B cell (primary cell): Measurements from ENCODE around the gene CRYGB. TPM values are rescaled to one million over a fixed set of nuclear protein-coding genes. Genes with fewer than 3 reads are reported as not detected.

ENCODE experiments used
- ATAC-seq: fragments of 200-7000 bp; cut with Tn5 transposase; one replicate; pipeline ENCODE4 v1.10.0; 2021; ENCODE audit warnings: low read depth, mild to moderate bottlenecking, moderate number of reproducible peaks, moderate library complexity
- CTCF ChIA-PET: fragments of 350-600 bp; sonication (Branson Sonifier 250); formaldehyde crosslinking; loops from one replicate; lab custom pipeline; 2021; ENCODE audit warnings: antibody characterized with exemption, inconsistent platforms; lab: Charles Lee
- POLR2A ChIA-PET: fragments of 350-600 bp; sonication (Branson Sonifier 250); formaldehyde crosslinking; loops from one replicate; lab custom pipeline; 2021; ENCODE audit warnings: antibody characterized with exemption; lab: Charles Lee
- DNase-seq: peaks from one replicate; pipeline ENCODE4 v3.0.0; 2013
- H2AFZ ChIP-seq: 2 replicates; pipeline ENCODE4 v1.6.1; 2012; ENCODE audit warnings: mild to moderate bottlenecking, low read depth, low read length; ENCODE audit not compliant: insufficient read depth, poor library complexity, severe bottlenecking
- H3K27ac ChIP-seq, 2 donors: 1 replicate in 1 of 2; 2 replicates in 1 of 2; pipeline ENCODE4 v1.5.1; 2012 to 2013; ENCODE audit warnings: low read length in 2 of 2, mild to moderate bottlenecking in 2 of 2, moderate library complexity in 1 of 2
- H3K27me3 ChIP-seq, 4 experiments: fragments of 200-600 bp in 1 of 4; sonication (generic) in 1 of 4; replicated peaks in 1 of 4; 1 replicate in 2 of 4; 2 replicates in 2 of 4; pipeline versions ENCODE4 v1.6.1 to v1.7.0; 2013 to 2016; ENCODE audit warnings: low read length in 3 of 4, mild to moderate bottlenecking in 2 of 4, mixed read lengths in 1 of 4, moderate library complexity in 1 of 4; ENCODE audit not compliant: insufficient read depth in 4 of 4, control insufficient read depth in 3 of 4; ENCODE audit errors: control extremely low read depth in 1 of 4
- H3K36me3 ChIP-seq, 2 experiments: replicated peaks in 1 of 2; 1 replicate in 1 of 2; 2 replicates in 1 of 2; pipeline versions ENCODE4 v1.6.1 to v1.7.1; 2013; ENCODE audit warnings: low read length in 1 of 2; ENCODE audit not compliant: insufficient read depth in 2 of 2, control insufficient read depth in 1 of 2; ENCODE audit errors: control extremely low read depth in 1 of 2, extremely low read depth in 1 of 2
- H3K4me1 ChIP-seq, 2 donors: fragments of 200-600 bp in 1 of 2; sonication (generic) in 1 of 2; 1 replicate in 1 of 2; 2 replicates in 1 of 2; pipeline versions ENCODE4 v1.5.1 to v1.6.1; 2013 to 2017; ENCODE audit warnings: low read length in 2 of 2; ENCODE audit not compliant: control insufficient read depth in 2 of 2, insufficient read depth in 2 of 2
- H3K4me2 ChIP-seq: replicated peaks from 2 replicates; pipeline ENCODE3; 2012; ENCODE audit warnings: mild to moderate bottlenecking, low read depth, low read length; ENCODE audit not compliant: poor library complexity, severe bottlenecking
- H3K4me3 ChIP-seq, 5 experiments: fragments of 200-600 bp in 1 of 5; sonication (generic) in 1 of 5; 1 replicate in 3 of 5; 2 replicates in 2 of 5; pipeline versions ENCODE4 v1.5.1 to v1.7.0; 2011 to 2016; ENCODE audit warnings: low read length in 4 of 5, mild to moderate bottlenecking in 4 of 5, low read depth in 2 of 5, control low read depth in 1 of 5, moderate library complexity in 1 of 5; ENCODE audit not compliant: insufficient read depth in 1 of 5; ENCODE audit errors: control extremely low read depth in 1 of 5, extremely low read depth in 1 of 5
- H3K79me2 ChIP-seq: fragments of 200-600 bp; sonication (generic); one replicate; pipeline ENCODE4 v1.6.0; 2016; ENCODE audit warnings: low read length; ENCODE audit not compliant: control insufficient read depth, insufficient read depth
- H3K9ac ChIP-seq: fragments of 200-600 bp; sonication (generic); 2 replicates; pipeline ENCODE4 v1.6.1; 2017; ENCODE audit warnings: mild to moderate bottlenecking, low read length, moderate library complexity
- H3K9me3 ChIP-seq, 3 donors: one replicate each; pipeline versions ENCODE4 v1.6.1 to v1.7.1; 2013; ENCODE audit warnings: low read length in 2 of 3; ENCODE audit not compliant: control insufficient read depth in 2 of 3, insufficient read depth in 1 of 3; ENCODE audit errors: control extremely low read depth in 1 of 3
- H4K20me1 ChIP-seq: 2 replicates; pipeline ENCODE4 v1.6.0; 2012; ENCODE audit warnings: mild to moderate bottlenecking, low read length; ENCODE audit not compliant: insufficient read depth, control insufficient read depth, poor library complexity, severe bottlenecking
- H3K27ac Mint-ChIP-seq: one replicate; pipeline ENCODE4 v1.8.0; 2021; ENCODE audit warnings: mixed read lengths
- H3K27me3 Mint-ChIP-seq: one replicate; pipeline ENCODE4 v1.8.0; 2021; ENCODE audit warnings: mixed read lengths
- H3K4me1 Mint-ChIP-seq: one replicate; pipeline ENCODE4 v1.8.0; 2021; ENCODE audit warnings: mixed read lengths
- H3K4me3 Mint-ChIP-seq: one replicate; pipeline ENCODE4 v1.8.0; 2021; ENCODE audit warnings: mixed read lengths
- H3K9me3 Mint-ChIP-seq: one replicate; pipeline ENCODE4 v1.8.0; 2022; ENCODE audit warnings: mixed read lengths; ENCODE audit not compliant: insufficient read depth
- CTCF ChIP-seq: fragments of 200-600 bp; IDR thresholded peaks from one replicate; pipeline ENCODE4 v1.8.0; 2022; ENCODE audit warnings: antibody characterized with exemption, mild to moderate bottlenecking
- EZH2 ChIP-seq: IDR thresholded peaks from 2 replicates; pipeline ENCODE4 v1.6.1; 2012; ENCODE audit warnings: borderline replicate concordance, low read depth, mild to moderate bottlenecking, moderate library complexity, low read length; ENCODE audit not compliant: insufficient read depth, poor library complexity, severe bottlenecking
- WGBS: methylation state at CpG from one replicate; pipeline ENCODE4 v1.1.5; 2013; ENCODE audit warnings: missing lambda C conversion rate; ENCODE audit not compliant: insufficient coverage; 5-methylcytosine and 5-hydroxymethylcytosine counted together
- intact Hi-C: fragments of 100-400 bp; cut with micrococcal nuclease; formaldehyde crosslinking; loops from one replicate; pipeline ENCODE4 v1.10.0; 2022
- polyA plus RNA-seq: library from polyadenylated mRNA; depleted of rRNA; stranded (reverse); fragments of >200 nt; gene quantifications from 2 replicates; pipeline ENCODE4 v1.2.3, GENCODE V29; 2012
- total RNA-seq, 2 donors: library from RNA; stranded (reverse); fragments of 120-200 nt in 1 of 2; gene quantifications; 1 replicate in 1 of 2; 2 replicates in 1 of 2; pipeline versions ENCODE4 v1.2.3 to v1.2.4, GENCODE V29; 2013 to 2022

CRYGB gene
- total and polyA plus RNA-seq, 2 donors (not counting 1 experiment from before 2014, with no cell fraction given): not detected

DNA sequence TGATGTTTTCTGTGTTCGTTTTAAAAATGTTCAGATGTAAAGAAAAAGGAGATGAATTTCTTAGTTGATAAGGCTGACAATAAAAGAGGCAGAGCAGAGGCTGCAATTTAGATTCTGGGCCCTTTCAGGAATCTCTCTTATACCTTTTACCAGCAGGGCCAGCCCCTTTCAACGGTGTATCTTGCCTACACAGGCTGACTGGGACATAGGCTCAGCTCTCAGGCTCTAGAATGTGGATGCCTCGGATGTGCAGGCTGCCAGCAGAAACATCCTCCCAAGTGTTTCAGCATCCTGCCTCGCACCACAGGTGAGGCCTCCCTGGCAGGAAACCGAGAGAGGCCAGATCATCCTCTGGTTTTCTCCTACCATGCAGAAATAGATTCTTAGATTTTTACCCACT, 40.5 kb upstream of the CRYGB start:
- Mint-ChIP-seq H3K4me3 (no peak overlapping the region), H3K9me3 (no peaks in the 10 kb centered on the region), H3K4me1 (peaks cover 12% of the 10 kb centered on the region), H3K27me3 (peaks cover 26% of the 10 kb centered on the region), H3K27ac (no peak overlapping the region)
- intact Hi-C loops: no loop called here
- ATAC-seq (no peak), DNase-seq (no peak)
- no peak overlapping the region for H3K27ac ChIP-seq
- H4K20me1 ChIP-seq: no peaks in the 10 kb centered on the region
- no peaks in the 10 kb centered on the region for H3K79me2 ChIP-seq
- CTCF ChIA-PET: interaction anchor here (2.3 kb wide), 1 partner anchor 11 kb away, joined by 11 read pairs; no protein-coding TSS in a partner anchor
- peaks cover 0 to 3% of the 10 kb centered on the region in 2 donors for H3K4me1 ChIP-seq
- 72% methylated on average over 4 of the region's 5 CpGs for WGBS
- no peak overlapping the region for H3K4me2 ChIP-seq
- no peak overlapping the region for H3K9ac ChIP-seq
- no peaks in the 10 kb centered on the region for H3K9me3 ChIP-seq
- POLR2A ChIA-PET: no interaction called here
- no peak overlapping the region for H3K4me3 ChIP-seq
- TF ChIP-seq CTCF (no peak), EZH2 (no peak)
- H3K27me3 ChIP-seq: peaks cover 0 to 6% (median 0%) of the 10 kb centered on the region in 4 experiments
- no peak overlapping the region for H2AFZ ChIP-seq
- no peaks in the 10 kb centered on the region for H3K36me3 ChIP-seq

DNA sequence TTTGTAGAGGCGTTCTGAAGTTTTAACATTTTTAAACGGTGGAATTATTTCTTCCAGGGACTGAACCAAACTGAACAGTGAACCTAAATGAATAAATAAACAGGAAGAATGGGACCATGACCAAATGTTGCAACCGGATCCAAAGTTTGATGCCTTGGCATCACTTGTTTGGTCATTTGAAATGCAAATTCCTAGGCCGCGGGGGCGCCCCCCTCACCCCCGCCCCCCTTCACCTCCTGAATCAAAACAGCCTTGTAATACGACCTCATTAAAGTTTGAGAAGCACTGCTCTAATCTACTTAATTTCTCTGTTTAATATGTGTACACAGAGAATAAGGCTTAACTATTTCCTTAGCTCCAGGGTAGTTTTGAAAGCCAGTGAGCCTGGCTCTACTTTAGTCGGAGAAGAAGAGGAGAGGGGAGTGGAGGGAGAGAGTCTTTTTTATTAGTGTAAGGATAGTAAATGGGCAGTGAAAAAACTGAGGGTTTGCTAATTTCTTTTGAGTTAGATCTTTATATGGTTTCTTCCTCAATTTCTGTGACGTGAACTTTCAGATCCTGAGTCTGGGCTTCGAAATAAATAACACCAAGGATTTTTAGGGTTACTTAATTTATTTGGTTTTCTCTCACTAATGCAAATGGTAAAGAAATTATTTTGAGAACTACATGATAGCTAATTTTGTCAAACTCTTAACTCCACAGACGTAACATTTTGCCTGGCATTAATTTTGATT, 38.2 kb upstream of the CRYGB start:
- intact Hi-C loops: no loop called here
- Histone ChIP-seq H3K9me3 (no peaks in the 10 kb centered on the region), H3K4me1 (peaks cover 0 to 3% of the 10 kb centered on the region in 2 donors), H3K27me3 (peaks cover 0 to 6% (median 0%) of the 10 kb centered on the region in 4 experiments), H2AFZ (no peak overlapping the region), H3K4me2 (peak overlapping the region; percentile 26), H3K36me3 (no peaks in the 10 kb centered on the region), H4K20me1 (no peaks in the 10 kb centered on the region), H3K27ac (no peak overlapping the region), H3K4me3 (peak overlapping the region in 2 of 5 experiments; percentile 9 to 18), H3K79me2 (no peaks in the 10 kb centered on the region), H3K9ac (no peak overlapping the region)
- DNase-seq (no peak), ATAC-seq (no peak)
- peaks cover 12% of the 10 kb centered on the region for H3K4me1 Mint-ChIP-seq
- peak overlapping the region; percentile 54 for H3K4me3 Mint-ChIP-seq
- no peaks in the 10 kb centered on the region for H3K9me3 Mint-ChIP-seq
- no peak overlapping the region for H3K27ac Mint-ChIP-seq
- no peak for TF ChIP-seq EZH2
- TF ChIP-seq CTCF: no peak
- WGBS: 42% methylated on average over 5 of the region's 12 CpGs
- CTCF ChIA-PET: no interaction called here
- H3K27me3 Mint-ChIP-seq: peaks cover 22% of the 10 kb centered on the region
- POLR2A ChIA-PET: no interaction called here
